Stomach smooth muscle (tissue), 2 donors: Measurements from ENCODE around the gene TSPAN12.

Experiments used
- H3K27ac ChIP-seq: one replicate; pipeline ENCODE4 v1.7.0; 2013; ENCODE audit warnings: mild to moderate bottlenecking, low read length, inconsistent platforms
- H3K27me3 ChIP-seq, 2 donors: one replicate each; pipeline ENCODE4 v1.7.0; 2013; ENCODE audit warnings: low read length in 2 of 2; ENCODE audit not compliant: insufficient read depth in 2 of 2, control insufficient read depth in 1 of 2
- H3K36me3 ChIP-seq, 2 donors: one replicate each; pipeline ENCODE4 v1.7.0; 2013; ENCODE audit warnings: low read length in 2 of 2; ENCODE audit not compliant: control insufficient read depth in 2 of 2, insufficient read depth in 2 of 2
- H3K4me1 ChIP-seq: one replicate; pipeline ENCODE4 v1.7.0; 2013; ENCODE audit warnings: low read length; ENCODE audit not compliant: control insufficient read depth, insufficient read depth
- H3K4me3 ChIP-seq, 2 donors: one replicate each; pipeline ENCODE4 v1.7.0; 2013; ENCODE audit warnings: low read length in 2 of 2
- H3K9ac ChIP-seq, 2 donors: one replicate each; pipeline ENCODE4 v1.7.0; 2013; ENCODE audit warnings: low read length in 2 of 2, mild to moderate bottlenecking in 1 of 2
- H3K9me3 ChIP-seq, 2 donors: one replicate each; pipeline ENCODE4 v1.7.0; 2013; ENCODE audit warnings: low read length in 2 of 2; ENCODE audit not compliant: control insufficient read depth in 2 of 2
- donor health status: healthy.
- donor health status: Pancreatic carcinoma.

The TSPAN12 gene

GRCh38 chr7:120842121-120842621, 15.8 kb downstream of the TSPAN12 start:
- Histone ChIP-seq H3K36me3 (peaks cover 0 to 2% of the 10 kb centered on the region in 2 donors), H3K27me3 (no peaks in the 10 kb centered on the region), H3K4me1 (no peaks in the 10 kb centered on the region), H3K9ac (no peak overlapping the region), H3K4me3 (no peak overlapping the region), H3K27ac (no peak overlapping the region), H3K9me3 (no peaks in the 10 kb centered on the region)

- no peaks in the 10 kb centered on the region for H3K9me3 ChIP-seq
- no peaks in the 10 kb centered on the region for H3K4me1 ChIP-seq
- H3K27ac ChIP-seq = no peak overlapping the region
Measured at GRCh38 chr7:120841608-120842007, 16.3 kb downstream of the TSPAN12 start.

GRCh38 chr7:120838281-120838682, 19.7 kb downstream of the TSPAN12 start:
- H3K4me1 ChIP-seq = no peaks in the 10 kb centered on the region
- no peak overlapping the region for H3K27ac ChIP-seq
- no peak overlapping the region for H3K4me3 ChIP-seq

More at GRCh38 chr7:120841608-120842007, 16.3 kb downstream of the TSPAN12 start:
- Histone ChIP-seq H3K36me3 (peaks cover 0 to 2% of the 10 kb centered on the region in 2 donors), H3K9ac (no peak overlapping the region), H3K4me3 (no peak overlapping the region), H3K27me3 (no peaks in the 10 kb centered on the region)

GRCh38 chr7:120837599-120837998, 20.3 kb downstream of the TSPAN12 start:
- Histone ChIP-seq H3K4me3 (no peak overlapping the region), H3K36me3 (peaks cover 0 to 2% of the 10 kb centered on the region in 2 donors), H3K27me3 (no peaks in the 10 kb centered on the region), H3K9me3 (no peaks in the 10 kb centered on the region), H3K4me1 (no peaks in the 10 kb centered on the region), H3K27ac (no peak overlapping the region), H3K9ac (no peak overlapping the region)

More at GRCh38 chr7:120838281-120838682, 19.7 kb downstream of the TSPAN12 start:
- no peak overlapping the region for H3K9ac ChIP-seq
- H3K36me3 ChIP-seq = peaks cover 0 to 2% of the 10 kb centered on the region in 2 donors
- no peaks in the 10 kb centered on the region for H3K27me3 ChIP-seq
- no peaks in the 10 kb centered on the region for H3K9me3 ChIP-seq

GRCh38 chr7:120836556-120837115, 21.3 kb downstream of the TSPAN12 start:
- Histone ChIP-seq H3K27me3 (no peaks in the 10 kb centered on the region), H3K36me3 (peaks cover 0 to 2% of the 10 kb centered on the region in 2 donors), H3K4me3 (no peak overlapping the region), H3K4me1 (no peaks in the 10 kb centered on the region), H3K27ac (no peak overlapping the region), H3K9me3 (no peaks in the 10 kb centered on the region), H3K9ac (no peak overlapping the region)

GRCh38 chr7:120834726-120835125, 23.2 kb downstream of the TSPAN12 start:
- Histone ChIP-seq H3K4me3 (no peak overlapping the region), H3K9ac (no peak overlapping the region), H3K36me3 (peaks cover 2 to 3% of the 10 kb centered on the region in 2 donors), H3K27me3 (no peaks in the 10 kb centered on the region), H3K4me1 (no peaks in the 10 kb centered on the region), H3K27ac (no peak overlapping the region), H3K9me3 (no peaks in the 10 kb centered on the region)

- peak overlapping the region in 1 of 2 donors; percentile 29 for H3K4me3 ChIP-seq
- peaks cover 2 to 3% of the 10 kb centered on the region in 2 donors for H3K36me3 ChIP-seq
- H3K9ac ChIP-seq = peak overlapping the region in 1 of 2 donors; percentile 37
- no peaks in the 10 kb centered on the region for H3K27me3 ChIP-seq
- no peaks in the 10 kb centered on the region for H3K4me1 ChIP-seq
- no peak overlapping the region for H3K27ac ChIP-seq
- H3K9me3 ChIP-seq = no peaks in the 10 kb centered on the region
Measured at GRCh38 chr7:120833546-120833945, 24.4 kb downstream of the TSPAN12 start.

GRCh38 chr7:120832803-120833202, 25.1 kb downstream of the TSPAN12 start:
- Histone ChIP-seq H3K9me3 (no peaks in the 10 kb centered on the region), H3K4me3 (no peak overlapping the region), H3K27ac (no peak overlapping the region), H3K4me1 (no peaks in the 10 kb centered on the region), H3K9ac (no peak overlapping the region), H3K36me3 (peaks cover 2 to 3% of the 10 kb centered on the region in 2 donors), H3K27me3 (no peaks in the 10 kb centered on the region)

GRCh38 chr7:120831260-120831659, 26.7 kb downstream of the TSPAN12 start:
- Histone ChIP-seq H3K9ac (no peak overlapping the region), H3K36me3 (peaks cover 0 to 3% of the 10 kb centered on the region in 2 donors), H3K27ac (no peak overlapping the region), H3K9me3 (no peaks in the 10 kb centered on the region), H3K4me1 (no peaks in the 10 kb centered on the region), H3K27me3 (no peaks in the 10 kb centered on the region), H3K4me3 (no peak overlapping the region)

- Histone ChIP-seq H3K9ac (no peak overlapping the region), H3K27me3 (no peaks in the 10 kb centered on the region), H3K9me3 (no peaks in the 10 kb centered on the region), H3K27ac (no peak overlapping the region), H3K36me3 (peaks cover 0 to 3% of the 10 kb centered on the region in 2 donors), H3K4me1 (no peaks in the 10 kb centered on the region), H3K4me3 (no peak overlapping the region)
Measured at GRCh38 chr7:120829487-120829886, 28.5 kb downstream of the TSPAN12 start.

- no peaks in the 10 kb centered on the region for H3K27me3 ChIP-seq
- H3K27ac ChIP-seq = no peak overlapping the region
- H3K4me3 ChIP-seq = no peak overlapping the region
- no peak overlapping the region for H3K9ac ChIP-seq
- no peaks in the 10 kb centered on the region for H3K9me3 ChIP-seq
- peaks cover 0 to 3% of the 10 kb centered on the region in 2 donors for H3K36me3 ChIP-seq
- H3K4me1 ChIP-seq = no peaks in the 10 kb centered on the region
Measured at GRCh38 chr7:120828528-120828927, 29.4 kb downstream of the TSPAN12 start.
